Measurements from ENCODE around the gene ELK3. TPM values are rescaled to one million over a fixed set of nuclear protein-coding genes. Genes with fewer than 3 reads are reported as not detected.

Gene ELK3
- total RNA-seq, 3 donors from 2014 or later (not counting 1 experiment from before 2014, with no cell fraction given) = 17.8 to 28.8 (median 20.9) TPM

DNA sequence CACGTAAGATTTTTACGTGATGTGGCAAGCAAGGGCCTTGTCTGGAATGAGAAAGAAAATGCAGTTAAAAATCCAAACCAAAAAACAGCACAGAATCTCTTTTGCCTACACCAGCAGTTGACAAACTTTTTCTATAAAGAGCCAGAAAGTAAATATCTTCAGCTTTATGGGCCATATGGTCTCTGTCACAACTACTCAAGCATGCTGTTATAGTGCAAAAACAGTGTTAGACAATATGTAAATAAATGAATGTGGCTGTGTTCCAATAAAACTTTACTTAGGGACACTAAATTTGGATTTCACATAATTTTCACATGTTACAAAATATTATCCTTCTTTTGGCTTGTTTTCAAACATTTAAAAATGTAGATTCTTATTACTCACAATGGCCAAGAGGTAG lies 6.2 kb upstream of the ELK3 start:
- Mint-ChIP-seq H3K36me3 (no peaks in the 10 kb centered on the region), H3K9me3 (no peaks in the 10 kb centered on the region), H3K4me1 (peaks cover 7 to 10% of the 10 kb centered on the region in 2 donors), H3K27me3 (ENCODE audit: low read depth in 2 of 2) (peaks cover 8 to 9% of the 10 kb centered on the region in 2 donors), H3K27ac (no peak overlapping the region), H3K4me3 (no peak overlapping the region)
- Histone ChIP-seq H3K4me1 (ENCODE audit: control insufficient read depth, insufficient read depth, low read length) (no peaks in the 10 kb centered on the region), H3K4me3 (ENCODE audit: low read length) (no peak overlapping the region), H3K9me3 (ENCODE audit: control insufficient read depth, insufficient read depth, low read length) (no peaks in the 10 kb centered on the region), H3K36me3 (ENCODE audit: control insufficient read depth, insufficient read depth, low read length) (no peaks in the 10 kb centered on the region), H3K27me3 (ENCODE audit: control insufficient read depth, insufficient read depth, low read length) (no peaks in the 10 kb centered on the region), H3K27ac (ENCODE audit: low read length) (no peak overlapping the region)
- DNase-seq = no peak
- TF ChIP-seq, protein P1, sequence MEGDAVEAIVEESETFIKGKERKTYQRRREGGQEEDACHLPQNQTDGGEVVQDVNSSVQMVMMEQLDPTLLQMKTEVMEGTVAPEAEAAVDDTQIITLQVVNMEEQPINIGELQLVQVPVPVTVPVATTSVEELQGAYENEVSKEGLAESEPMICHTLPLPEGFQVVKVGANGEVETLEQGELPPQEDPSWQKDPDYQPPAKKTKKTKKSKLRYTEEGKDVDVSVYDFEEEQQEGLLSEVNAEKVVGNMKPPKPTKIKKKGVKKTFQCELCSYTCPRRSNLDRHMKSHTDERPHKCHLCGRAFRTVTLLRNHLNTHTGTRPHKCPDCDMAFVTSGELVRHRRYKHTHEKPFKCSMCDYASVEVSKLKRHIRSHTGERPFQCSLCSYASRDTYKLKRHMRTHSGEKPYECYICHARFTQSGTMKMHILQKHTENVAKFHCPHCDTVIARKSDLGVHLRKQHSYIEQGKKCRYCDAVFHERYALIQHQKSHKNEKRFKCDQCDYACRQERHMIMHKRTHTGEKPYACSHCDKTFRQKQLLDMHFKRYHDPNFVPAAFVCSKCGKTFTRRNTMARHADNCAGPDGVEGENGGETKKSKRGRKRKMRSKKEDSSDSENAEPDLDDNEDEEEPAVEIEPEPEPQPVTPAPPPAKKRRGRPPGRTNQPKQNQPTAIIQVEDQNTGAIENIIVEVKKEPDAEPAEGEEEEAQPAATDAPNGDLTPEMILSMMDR (IDR thresholded peaks at IDR 0.05) = no peak
- no peak for ATAC-seq
- intact Hi-C loops (cut with micrococcal nuclease) = no loop called here
- 84% methylated on average over 2 of the region's 2 CpGs for WGBS (ENCODE audit: insufficient coverage)

DNA sequence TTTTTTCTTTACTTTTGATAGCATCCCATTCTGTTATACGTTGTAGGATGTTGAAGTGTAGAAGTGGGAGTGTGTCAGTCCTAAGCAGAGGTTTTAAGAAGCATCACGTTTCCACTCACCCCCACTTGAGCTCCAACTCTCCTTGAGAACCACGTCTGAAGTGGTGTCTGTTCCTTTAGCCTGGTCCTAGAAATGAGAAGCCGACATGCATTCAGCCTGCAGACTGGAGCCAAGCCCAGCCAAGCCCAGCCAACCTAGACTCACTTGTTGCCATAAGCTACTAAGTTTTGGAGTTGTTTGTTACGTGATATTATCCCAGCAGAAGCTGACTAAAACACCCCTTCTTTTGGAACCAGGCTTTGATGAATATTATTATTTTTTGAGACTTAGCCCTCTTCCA lies 4.4 kb upstream of the ELK3 start:
- no peak overlapping the region for H3K27ac Mint-ChIP-seq
- peaks cover 10 to 12% of the 10 kb centered on the region in 2 donors for H3K4me1 Mint-ChIP-seq
- no peak overlapping the region for H3K4me3 ChIP-seq (ENCODE audit: low read length)

DNA sequence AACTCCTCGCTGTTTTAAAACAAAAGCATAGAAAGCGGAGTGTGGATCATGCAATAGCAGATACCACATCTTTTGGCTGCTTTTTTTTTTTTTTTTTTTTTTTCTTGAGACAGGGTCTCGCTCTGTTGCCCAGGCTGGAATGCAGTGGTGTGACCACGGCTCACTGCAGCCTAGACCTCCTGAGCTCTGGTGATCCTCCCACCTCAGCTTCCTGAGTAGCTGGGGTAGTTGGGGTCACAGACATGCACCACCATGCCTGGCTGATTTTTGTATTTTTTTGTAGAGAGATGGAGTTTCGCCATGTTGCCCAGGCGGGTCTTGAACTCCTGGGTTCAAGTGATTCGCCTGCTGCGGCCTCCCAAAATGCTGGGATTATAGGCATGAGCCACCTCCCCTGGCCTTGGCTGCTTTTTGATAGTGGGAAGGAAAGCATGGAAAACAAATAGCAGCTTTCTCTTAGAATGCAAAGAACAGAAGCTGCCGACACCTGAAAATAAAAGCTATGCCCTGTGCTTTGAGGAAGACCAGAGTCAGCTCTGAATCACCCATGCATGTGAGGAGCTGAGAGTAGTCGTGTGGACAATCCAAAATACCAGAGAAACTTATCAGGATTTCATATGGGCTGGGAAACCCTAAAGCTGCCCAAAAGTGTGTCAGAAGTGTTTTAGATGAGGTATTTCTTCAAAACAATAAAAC lies 3.6 kb upstream of the ELK3 start:
- intact Hi-C loops (cut with micrococcal nuclease) = no loop called here
- Mint-ChIP-seq H3K27me3 (ENCODE audit: low read depth in 2 of 2) (peaks cover 8 to 9% of the 10 kb centered on the region in 2 donors), H3K27ac (no peak overlapping the region)

More for the DNA sequence above, 4.4 kb upstream of the ELK3 start:
- ATAC-seq = no peak
- Histone ChIP-seq H3K27ac (ENCODE audit: low read length) (no peak overlapping the region), H3K4me1 (ENCODE audit: control insufficient read depth, insufficient read depth, low read length) (peaks cover 10% of the 10 kb centered on the region), H3K9me3 (ENCODE audit: control insufficient read depth, insufficient read depth, low read length) (no peaks in the 10 kb centered on the region), H3K36me3 (ENCODE audit: control insufficient read depth, insufficient read depth, low read length) (no peaks in the 10 kb centered on the region), H3K27me3 (ENCODE audit: control insufficient read depth, insufficient read depth, low read length) (no peaks in the 10 kb centered on the region)
- TF ChIP-seq, protein P1 (IDR thresholded peaks at IDR 0.05) = no peak
- intact Hi-C loops (cut with micrococcal nuclease) = no loop called here
- Mint-ChIP-seq H3K27me3 (ENCODE audit: low read depth in 2 of 2) (peaks cover 8 to 9% of the 10 kb centered on the region in 2 donors), H3K36me3 (no peaks in the 10 kb centered on the region), H3K4me3 (no peak overlapping the region), H3K9me3 (no peaks in the 10 kb centered on the region)
- no peak for DNase-seq
- WGBS (ENCODE audit: insufficient coverage) = 92% methylated on average over 4 of the region's 5 CpGs

More for the DNA sequence above, 3.6 kb upstream of the ELK3 start:
- H3K36me3 Mint-ChIP-seq = no peaks in the 10 kb centered on the region
- Histone ChIP-seq H3K9me3 (ENCODE audit: control insufficient read depth, insufficient read depth, low read length) (no peaks in the 10 kb centered on the region), H3K27me3 (ENCODE audit: control insufficient read depth, insufficient read depth, low read length) (no peaks in the 10 kb centered on the region), H3K4me3 (ENCODE audit: low read length) (no peak overlapping the region), H3K4me1 (ENCODE audit: control insufficient read depth, insufficient read depth, low read length) (peaks cover 10% of the 10 kb centered on the region), H3K27ac (ENCODE audit: low read length) (no peak overlapping the region), H3K36me3 (ENCODE audit: control insufficient read depth, insufficient read depth, low read length) (no peaks in the 10 kb centered on the region)
- TF ChIP-seq, protein P1 (IDR thresholded peaks at IDR 0.05) = no peak
- no peak overlapping the region for H3K4me3 Mint-ChIP-seq
- ATAC-seq (no peak), DNase-seq (no peak)
- WGBS (ENCODE audit: insufficient coverage) = 68% methylated on average over 10 of the region's 10 CpGs
- peaks cover 17 to 19% of the 10 kb centered on the region in 2 donors for H3K4me1 Mint-ChIP-seq
- no peaks in the 10 kb centered on the region for H3K9me3 Mint-ChIP-seq

Data from natural killer cell (primary cell).